AG04450 (cell line): Measurements from ENCODE around the gene C2orf42. TPM values are rescaled to one million over a fixed set of nuclear protein-coding genes. Genes with fewer than 3 reads are reported as not detected.

Experiments
- CTCF ChIA-PET: fragments of 300-600, 350-600 bp; formaldehyde crosslinking; extraction: SDS; loops from one replicate; lab custom pipeline; 2022; ENCODE audit warnings: antibody characterized with exemption, inconsistent platforms; lab: Charles Lee
- POLR2A ChIA-PET: fragments of 350-600 bp; formaldehyde crosslinking; extraction: SDS; loops from one replicate; lab custom pipeline; 2021; ENCODE audit warnings: antibody characterized with exemption, inconsistent platforms; lab: Yijun Ruan, JAX
- DNase-seq: peaks from one replicate; pipeline ENCODE4 v3.0.0-alpha.2; 2011; ENCODE audit warnings: low read depth, low spot score
- H3K27ac ChIP-seq: one replicate; pipeline ENCODE4 v1.5.1; 2012; ENCODE audit warnings: low read depth, low read length, control low read depth
- H3K27me3 ChIP-seq: one replicate; pipeline ENCODE4 v1.6.0; 2012; ENCODE audit warnings: low read length; ENCODE audit not compliant: control insufficient read depth, insufficient read depth
- H3K4me3 ChIP-seq: 2 replicates; pipeline ENCODE4 v1.5.1; 2011; ENCODE audit warnings: mild to moderate bottlenecking, low read depth, low read length, control low read depth
- H3K9me3 ChIP-seq: 2 replicates; pipeline ENCODE4 v1.5.1; 2012; ENCODE audit warnings: low read length; ENCODE audit not compliant: control insufficient read depth, insufficient read depth
- CTCF ChIP-seq: IDR thresholded peaks from 2 replicates; pipeline ENCODE4 v1.5.1; 2011; ENCODE audit warnings: low read depth, low read length, control low read depth, inconsistent platforms
- polyA plus RNA-seq: library from polyadenylated mRNA; depleted of rRNA; stranded (reverse); fragments of >200 nt; gene quantifications from 2 replicates; pipeline ENCODE4 v1.2.3, GENCODE V29; 2011

The C2orf42 gene
- polyA plus RNA-seq, 1 experiment: 10.7 TPM

DNA sequence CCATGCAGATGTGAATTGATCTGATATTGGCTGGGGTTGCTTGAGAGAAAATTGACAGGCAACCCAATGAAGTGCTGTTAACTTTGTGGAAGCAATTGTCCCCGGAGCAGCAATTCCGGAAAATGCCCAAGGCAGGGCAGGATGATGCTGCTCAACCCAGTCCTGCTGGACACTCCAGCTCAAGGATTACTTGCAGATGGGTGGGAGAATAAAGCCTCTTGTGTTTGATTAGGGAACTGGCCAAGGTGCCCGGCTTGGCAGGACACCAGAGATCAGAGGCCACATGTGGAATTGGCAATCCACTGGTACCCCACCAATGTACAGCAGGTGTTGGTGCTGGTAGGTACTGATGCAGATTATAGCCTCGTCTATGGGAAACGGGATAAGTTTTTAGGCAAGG, 12.3 kb upstream of the C2orf42 start:
- Histone ChIP-seq H3K9me3 (peaks cover 2% of the 10 kb centered on the region; the same call in 1 of the 2 replicates), H3K4me3 (no peak overlapping the region), H3K27me3 (no peaks in the 10 kb centered on the region), H3K27ac (no peak overlapping the region)
- no peak for DNase-seq
- POLR2A ChIA-PET: no interaction called here
- TF ChIP-seq CTCF: no peak
- CTCF ChIA-PET: no interaction called here

DNA sequence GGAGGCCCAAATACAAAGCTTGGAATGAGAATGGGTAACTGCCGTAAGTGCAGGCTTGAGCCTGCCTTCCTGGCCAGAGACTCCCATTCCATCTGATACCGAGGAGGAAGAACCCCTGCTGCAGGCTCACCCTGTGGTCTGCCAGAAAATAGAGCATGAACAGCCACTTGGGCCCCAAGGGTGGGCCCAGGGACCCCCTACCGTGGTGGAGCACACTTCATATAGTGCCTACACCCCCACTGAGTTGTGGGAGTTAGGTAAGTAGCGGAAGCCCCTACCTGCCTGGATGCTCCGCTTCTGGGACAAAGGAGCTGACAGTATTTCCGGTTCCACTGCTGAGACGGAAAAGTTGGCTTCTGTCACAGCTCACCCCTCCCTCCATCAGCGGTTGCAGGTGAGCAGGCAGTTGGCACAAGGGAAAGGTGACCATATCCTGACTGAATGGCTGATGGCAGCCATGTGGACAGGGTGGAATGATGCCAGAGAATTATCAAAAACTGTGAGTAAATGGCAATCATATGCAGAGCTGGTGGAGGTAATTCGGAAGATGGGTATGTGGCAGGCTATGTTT, 11.5 kb upstream of the C2orf42 start:
- POLR2A ChIA-PET: no interaction called here
- H3K27ac ChIP-seq: no peak overlapping the region
- no peak for TF ChIP-seq CTCF
- H3K9me3 ChIP-seq: peaks cover 2% of the 10 kb centered on the region; the same call in 1 of the 2 replicates
- H3K27me3 ChIP-seq: no peaks in the 10 kb centered on the region
- DNase-seq: no peak
- H3K4me3 ChIP-seq: no peak overlapping the region
- CTCF ChIA-PET: no interaction called here

- H3K27ac ChIP-seq: no peak overlapping the region
- ChIA-PET POLR2A (no interaction called here), CTCF (interaction anchor here (0.7 kb wide), 1 partner anchor 25 kb away, joined by 3 read pairs; no protein-coding TSS in a partner anchor)
- no peak for DNase-seq
- peaks cover 2% of the 10 kb centered on the region; the same call in 1 of the 2 replicates for H3K9me3 ChIP-seq
- H3K27me3 ChIP-seq: no peaks in the 10 kb centered on the region
- TF ChIP-seq CTCF: no peak
- no peak overlapping the region for H3K4me3 ChIP-seq
Measured at GRCh38 chr2:70201831-70202230, 11.0 kb upstream of the C2orf42 start.

DNA sequence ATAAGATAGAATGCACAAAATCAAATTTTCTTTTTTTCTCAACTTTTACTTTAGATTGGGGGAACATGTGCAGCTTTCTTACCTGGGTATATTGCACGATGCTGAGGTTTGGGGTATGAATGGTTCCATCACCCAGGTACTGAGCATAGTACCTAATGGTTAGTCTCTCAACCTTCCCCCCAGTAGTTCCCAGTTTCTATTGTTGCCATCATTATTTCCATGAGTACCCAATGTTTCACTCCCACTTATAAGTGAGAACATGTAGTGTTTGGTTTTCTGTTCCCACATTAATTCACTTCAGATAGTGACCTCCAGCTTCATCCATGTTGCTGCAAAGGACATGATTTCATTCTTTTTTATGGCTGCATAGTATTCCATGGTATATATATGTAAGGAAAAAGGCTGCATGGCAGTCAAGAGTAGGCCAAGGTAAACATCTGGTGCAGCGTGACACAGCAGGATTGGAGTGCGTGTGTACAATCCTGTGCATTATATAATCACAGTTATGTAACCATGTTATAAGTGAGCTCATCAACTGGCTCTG, 10.5 kb upstream of the C2orf42 start:
- Histone ChIP-seq H3K9me3 (peaks cover 2% of the 10 kb centered on the region; the same call in 1 of the 2 replicates), H3K27ac (no peak overlapping the region), H3K4me3 (no peak overlapping the region), H3K27me3 (no peaks in the 10 kb centered on the region)
- no peak for DNase-seq
- no peak for TF ChIP-seq CTCF
- ChIA-PET CTCF (interaction anchor here (0.7 kb wide), 2 partner anchors 25 to 288 kb away, joined by 3 read pairs; no protein-coding TSS in a partner anchor), POLR2A (interaction anchor here (0.7 kb wide), 1 partner anchor 289 kb away, joined by 3 read pairs; no protein-coding TSS in a partner anchor)

DNA sequence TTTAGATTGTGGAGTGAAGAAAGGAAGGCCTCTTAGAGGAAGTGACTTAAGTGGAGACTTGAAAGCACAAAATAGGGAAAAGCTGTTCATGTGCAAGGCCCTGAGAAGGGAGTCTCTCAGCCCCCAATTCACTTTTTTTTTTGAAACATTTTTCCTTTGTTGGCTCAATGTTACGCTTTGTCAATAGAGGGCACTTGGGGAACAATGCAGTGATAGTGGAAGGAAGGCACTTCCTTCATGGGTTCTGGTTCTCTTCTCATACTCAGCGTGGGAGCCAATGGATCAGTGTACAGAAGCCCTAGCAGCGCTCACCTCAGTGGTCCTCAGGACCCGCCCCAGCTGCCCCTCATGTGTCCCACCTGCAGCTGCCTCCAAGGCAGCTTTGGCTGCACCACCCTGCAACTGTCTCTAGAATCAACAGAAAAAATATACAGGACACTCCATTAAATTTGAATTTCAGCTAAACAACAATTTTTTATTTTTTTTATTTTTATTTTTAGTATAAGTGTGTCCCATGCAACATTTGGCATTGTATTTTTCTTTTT, 8.6 kb upstream of the C2orf42 start:
- Histone ChIP-seq H3K9me3 (peaks cover 2% of the 10 kb centered on the region; the same call in 1 of the 2 replicates), H3K27ac (no peak overlapping the region), H3K4me3 (no peak overlapping the region), H3K27me3 (no peaks in the 10 kb centered on the region)
- TF ChIP-seq CTCF: no peak
- no peak for DNase-seq
- ChIA-PET POLR2A (no interaction called here), CTCF (interaction anchor here (0.7 to 1.6 kb wide), 3 partner anchors 14 to 40 kb away, joined by 4 to 6 read pairs (median 4); no protein-coding TSS in a partner anchor)
